Liver (tissue), 9 donors: ENCODE measurements around the gene DDX17. TPM values are rescaled to one million over a fixed set of nuclear protein-coding genes. Genes with fewer than 3 reads are reported as not detected.

Source experiments
- DNase-seq: peaks from one replicate; pipeline ENCODE4 v3.0.0-alpha.2; 2017; ENCODE audit warnings: low spot score
- H3K27ac ChIP-seq, 2 donors: one replicate each; pipeline ENCODE4 v1.7.0; 2013; ENCODE audit warnings: inconsistent platforms in 2 of 2, low read length in 2 of 2, control low read depth in 1 of 2, low read depth in 1 of 2, mild to moderate bottlenecking in 1 of 2
- H3K27me3 ChIP-seq, 4 donors: one replicate each; pipeline versions ENCODE4 v1.6.1 to v1.7.0; 2013; ENCODE audit warnings: low read length in 3 of 4, inconsistent platforms in 1 of 4, mild to moderate bottlenecking in 1 of 4, moderate library complexity in 1 of 4; ENCODE audit not compliant: control insufficient read depth in 4 of 4, insufficient read depth in 4 of 4
- H3K36me3 ChIP-seq, 4 donors: one replicate each; pipeline versions ENCODE4 v1.6.1 to v1.7.0; 2013; ENCODE audit warnings: low read length in 3 of 4, mild to moderate bottlenecking in 3 of 4, low read depth in 1 of 4, moderate library complexity in 1 of 4; ENCODE audit not compliant: control insufficient read depth in 4 of 4, insufficient read depth in 3 of 4
- H3K4me1 ChIP-seq, 4 donors: one replicate each; pipeline versions ENCODE4 v1.6.1 to v1.7.0; 2013; ENCODE audit warnings: low read length in 3 of 4, mild to moderate bottlenecking in 3 of 4, moderate library complexity in 1 of 4; ENCODE audit not compliant: control insufficient read depth in 4 of 4, insufficient read depth in 4 of 4
- H3K4me3 ChIP-seq, 3 donors: one replicate each; pipeline versions ENCODE4 v1.6.1 to v1.7.0; 2013; ENCODE audit warnings: low read length in 3 of 3, control low read depth in 1 of 3, low read depth in 1 of 3, mild to moderate bottlenecking in 1 of 3
- H3K9ac ChIP-seq, 2 donors: one replicate each; pipeline ENCODE4 v1.7.0; 2013; ENCODE audit warnings: low read length in 2 of 2, mild to moderate bottlenecking in 2 of 2, moderate library complexity in 2 of 2, control low read depth in 1 of 2, low read depth in 1 of 2
- H3K9me3 ChIP-seq, 4 donors: one replicate each; pipeline versions ENCODE4 v1.6.1 to v1.7.0; 2013; ENCODE audit warnings: low read length in 3 of 4; ENCODE audit not compliant: control insufficient read depth in 4 of 4
- EGR1 ChIP-seq, 2 donors: IDR thresholded peaks; 2 replicates each; pipeline ENCODE4 v1.6.1; 2016 to 2018; ENCODE audit warnings: antibody characterized with exemption in 2 of 2, low read depth in 2 of 2
- FOXA1 ChIP-seq: IDR thresholded peaks from 2 replicates; pipeline ENCODE4 v1.6.1; 2016; ENCODE audit warnings: antibody characterized with exemption
- FOXA2 ChIP-seq: IDR thresholded peaks from 2 replicates; pipeline ENCODE4 v1.6.1; 2016; ENCODE audit warnings: antibody characterized with exemption
- GABPA ChIP-seq, 2 donors: IDR thresholded peaks in 1 of 2; conservative IDR thresholded peaks in 1 of 2; 2 replicates each; pipeline ENCODE4 v1.6.1; 2016; ENCODE audit warnings: antibody characterized with exemption in 2 of 2, mild to moderate bottlenecking in 1 of 2, moderate library complexity in 1 of 2
- HNF4A ChIP-seq, 2 donors: conservative IDR thresholded peaks; 2 replicates each; pipeline ENCODE4 v1.6.1; 2016; ENCODE audit warnings: antibody characterized with exemption in 2 of 2, mild to moderate bottlenecking in 2 of 2
- HNF4G ChIP-seq: IDR thresholded peaks from 2 replicates; pipeline ENCODE4 v1.6.1; 2016; ENCODE audit warnings: antibody characterized with exemption
- JUND ChIP-seq, 2 donors: IDR thresholded peaks; 2 replicates each; pipeline ENCODE4 v1.6.1; 2016; ENCODE audit warnings: antibody characterized with exemption in 2 of 2
- NR2F2 ChIP-seq: IDR thresholded peaks from 2 replicates; pipeline ENCODE4 v1.6.1; 2016; ENCODE audit warnings: antibody characterized with exemption
- RAD21 ChIP-seq, 2 donors: IDR thresholded peaks; 2 replicates each; pipeline ENCODE4 v1.6.1; 2016; ENCODE audit warnings: antibody characterized with exemption in 2 of 2, mild to moderate bottlenecking in 2 of 2
- RXRA ChIP-seq, 2 donors: IDR thresholded peaks; 2 replicates each; pipeline ENCODE4 v1.6.1; 2017 to 2018; ENCODE audit warnings: antibody characterized with exemption in 2 of 2, mild to moderate bottlenecking in 1 of 2
- SP1 ChIP-seq: IDR thresholded peaks from 2 replicates; pipeline ENCODE4 v1.6.1; 2018; ENCODE audit warnings: antibody characterized with exemption, mild to moderate bottlenecking
- TAF1 ChIP-seq: conservative IDR thresholded peaks from 2 replicates; pipeline ENCODE4 v1.6.1; 2016; ENCODE audit warnings: antibody characterized with exemption, mild to moderate bottlenecking
- YY1 ChIP-seq: IDR thresholded peaks from 2 replicates; pipeline ENCODE4 v1.6.1; 2016; ENCODE audit warnings: antibody characterized with exemption, mild to moderate bottlenecking
- WGBS: extraction: QIAGEN DNeasy Blood & Tissue Kit; methylation state at CpG from one replicate; pipeline ENCODE4 v1.1.7; 2013; 5-methylcytosine and 5-hydroxymethylcytosine counted together
- polyA plus RNA-seq, 2 donors: library from polyadenylated mRNA; stranded (reverse) in 1 of 2; unstranded in 1 of 2; fragments of 200-250 nt in 1 of 2; fragments of >200 nt in 1 of 2; fragmentation: Nextera tagmentation in 1 of 2; extraction: Ambion mirVana in 1 of 2; gene quantifications; one replicate each; pipeline versions ENCODE4 v1.2.1 to v1.2.3, GENCODE V29; 2013 to 2015
- total RNA-seq, 2 donors: library from RNA; depleted of rRNA; stranded (reverse); fragments of >200 nt; gene quantifications; one replicate each; pipeline ENCODE4 v1.2.3, GENCODE V29; 2014
- TF ChIP-seq, protein P1 (sequence below): IDR thresholded peaks from 2 replicates; pipeline ENCODE4 v1.6.1; 2016; ENCODE audit warnings: antibody characterized with exemption
- TF ChIP-seq, protein P2 (sequence below): fragments of 150-350 bp; IDR thresholded peaks from 2 replicates; pipeline ENCODE4 v1.5.1; 2017; ENCODE audit warnings: improper control_type of control experiment, low read depth, low read length; ENCODE audit not compliant: missing input control
- TF ChIP-seq, protein P3 (sequence below): IDR thresholded peaks from 2 replicates; pipeline ENCODE4 v1.6.1; 2016; ENCODE audit warnings: antibody characterized with exemption, mild to moderate bottlenecking
- TF ChIP-seq, protein P4 (sequence below): IDR thresholded peaks from 2 replicates; pipeline ENCODE4 v1.6.1; 2016; ENCODE audit warnings: antibody characterized with exemption
- TF ChIP-seq, protein P5 (sequence below): IDR thresholded peaks from 2 replicates; pipeline ENCODE4 v1.6.1; 2016; ENCODE audit warnings: antibody characterized with exemption
- donor health status: healthy.
- donor health status: healthy.
- donor health status: healthy.
- donor health status: healthy.
- donor health status: healthy.

DDX17 gene
- total and polyA plus RNA-seq, 4 donors = 46.3 to 451 (median 173) TPM

DNA sequence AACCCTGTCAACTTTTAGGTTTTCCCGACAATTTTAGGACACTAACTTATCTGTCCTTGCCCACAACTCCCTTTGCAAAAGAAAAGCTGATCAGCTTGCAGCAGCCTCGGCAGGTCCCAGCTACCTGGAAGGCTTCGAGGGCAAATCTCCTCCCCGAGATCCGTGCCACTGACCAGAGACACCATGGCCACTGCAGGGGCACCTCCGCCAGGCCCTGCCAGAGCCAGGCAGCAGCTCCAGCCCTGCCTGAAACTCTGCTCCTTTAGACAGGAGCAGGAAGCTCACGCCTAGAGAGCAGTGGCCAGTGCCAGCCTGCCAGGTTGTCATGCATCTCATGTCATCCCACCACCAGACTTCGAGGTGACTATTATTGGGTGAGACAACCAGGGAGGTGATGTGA, 72.2 kb downstream of the DDX17 start:
- Histone ChIP-seq H3K36me3 (no peaks in the 10 kb centered on the region), H3K9ac (no peak overlapping the region), H3K27me3 (no peaks in the 10 kb centered on the region), H3K4me3 (no peak overlapping the region), H3K4me1 (no peaks in the 10 kb centered on the region), H3K27ac (no peak overlapping the region), H3K9me3 (no peaks in the 10 kb centered on the region)
- 77% methylated on average over 8 of the region's 8 CpGs for WGBS
- TF ChIP-seq, protein P1, sequence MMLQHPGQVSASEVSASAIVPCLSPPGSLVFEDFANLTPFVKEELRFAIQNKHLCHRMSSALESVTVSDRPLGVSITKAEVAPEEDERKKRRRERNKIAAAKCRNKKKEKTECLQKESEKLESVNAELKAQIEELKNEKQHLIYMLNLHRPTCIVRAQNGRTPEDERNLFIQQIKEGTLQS = no peak
- TF ChIP-seq FOXA2 (no peak), HNF4G (no peak), NR2F2 (no peak), SP1 (no peak), RAD21 (IDR thresholded peaks at IDR 0.05) (no peak), YY1 (no peak), GABPA (IDR thresholded peaks at IDR 0.05 in 1 of 2, conservative IDR thresholded peaks at IDR 0.05 in 1 of 2) (no peak), JUND (IDR thresholded peaks at IDR 0.05) (no peak), HNF4A (conservative IDR thresholded peaks at IDR 0.05) (no peak), EGR1 (IDR thresholded peaks at IDR 0.05; ENCODE audit: low read depth in 2 of 2) (no peak), FOXA1 (no peak), RXRA (IDR thresholded peaks at IDR 0.05) (no peak), TAF1 (no peak)
- TF ChIP-seq, protein P2, sequence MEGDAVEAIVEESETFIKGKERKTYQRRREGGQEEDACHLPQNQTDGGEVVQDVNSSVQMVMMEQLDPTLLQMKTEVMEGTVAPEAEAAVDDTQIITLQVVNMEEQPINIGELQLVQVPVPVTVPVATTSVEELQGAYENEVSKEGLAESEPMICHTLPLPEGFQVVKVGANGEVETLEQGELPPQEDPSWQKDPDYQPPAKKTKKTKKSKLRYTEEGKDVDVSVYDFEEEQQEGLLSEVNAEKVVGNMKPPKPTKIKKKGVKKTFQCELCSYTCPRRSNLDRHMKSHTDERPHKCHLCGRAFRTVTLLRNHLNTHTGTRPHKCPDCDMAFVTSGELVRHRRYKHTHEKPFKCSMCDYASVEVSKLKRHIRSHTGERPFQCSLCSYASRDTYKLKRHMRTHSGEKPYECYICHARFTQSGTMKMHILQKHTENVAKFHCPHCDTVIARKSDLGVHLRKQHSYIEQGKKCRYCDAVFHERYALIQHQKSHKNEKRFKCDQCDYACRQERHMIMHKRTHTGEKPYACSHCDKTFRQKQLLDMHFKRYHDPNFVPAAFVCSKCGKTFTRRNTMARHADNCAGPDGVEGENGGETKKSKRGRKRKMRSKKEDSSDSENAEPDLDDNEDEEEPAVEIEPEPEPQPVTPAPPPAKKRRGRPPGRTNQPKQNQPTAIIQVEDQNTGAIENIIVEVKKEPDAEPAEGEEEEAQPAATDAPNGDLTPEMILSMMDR = no peak
- TF ChIP-seq, protein P3, sequence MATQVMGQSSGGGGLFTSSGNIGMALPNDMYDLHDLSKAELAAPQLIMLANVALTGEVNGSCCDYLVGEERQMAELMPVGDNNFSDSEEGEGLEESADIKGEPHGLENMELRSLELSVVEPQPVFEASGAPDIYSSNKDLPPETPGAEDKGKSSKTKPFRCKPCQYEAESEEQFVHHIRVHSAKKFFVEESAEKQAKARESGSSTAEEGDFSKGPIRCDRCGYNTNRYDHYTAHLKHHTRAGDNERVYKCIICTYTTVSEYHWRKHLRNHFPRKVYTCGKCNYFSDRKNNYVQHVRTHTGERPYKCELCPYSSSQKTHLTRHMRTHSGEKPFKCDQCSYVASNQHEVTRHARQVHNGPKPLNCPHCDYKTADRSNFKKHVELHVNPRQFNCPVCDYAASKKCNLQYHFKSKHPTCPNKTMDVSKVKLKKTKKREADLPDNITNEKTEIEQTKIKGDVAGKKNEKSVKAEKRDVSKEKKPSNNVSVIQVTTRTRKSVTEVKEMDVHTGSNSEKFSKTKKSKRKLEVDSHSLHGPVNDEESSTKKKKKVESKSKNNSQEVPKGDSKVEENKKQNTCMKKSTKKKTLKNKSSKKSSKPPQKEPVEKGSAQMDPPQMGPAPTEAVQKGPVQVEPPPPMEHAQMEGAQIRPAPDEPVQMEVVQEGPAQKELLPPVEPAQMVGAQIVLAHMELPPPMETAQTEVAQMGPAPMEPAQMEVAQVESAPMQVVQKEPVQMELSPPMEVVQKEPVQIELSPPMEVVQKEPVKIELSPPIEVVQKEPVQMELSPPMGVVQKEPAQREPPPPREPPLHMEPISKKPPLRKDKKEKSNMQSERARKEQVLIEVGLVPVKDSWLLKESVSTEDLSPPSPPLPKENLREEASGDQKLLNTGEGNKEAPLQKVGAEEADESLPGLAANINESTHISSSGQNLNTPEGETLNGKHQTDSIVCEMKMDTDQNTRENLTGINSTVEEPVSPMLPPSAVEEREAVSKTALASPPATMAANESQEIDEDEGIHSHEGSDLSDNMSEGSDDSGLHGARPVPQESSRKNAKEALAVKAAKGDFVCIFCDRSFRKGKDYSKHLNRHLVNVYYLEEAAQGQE = no peak
- TF ChIP-seq, protein P4, sequence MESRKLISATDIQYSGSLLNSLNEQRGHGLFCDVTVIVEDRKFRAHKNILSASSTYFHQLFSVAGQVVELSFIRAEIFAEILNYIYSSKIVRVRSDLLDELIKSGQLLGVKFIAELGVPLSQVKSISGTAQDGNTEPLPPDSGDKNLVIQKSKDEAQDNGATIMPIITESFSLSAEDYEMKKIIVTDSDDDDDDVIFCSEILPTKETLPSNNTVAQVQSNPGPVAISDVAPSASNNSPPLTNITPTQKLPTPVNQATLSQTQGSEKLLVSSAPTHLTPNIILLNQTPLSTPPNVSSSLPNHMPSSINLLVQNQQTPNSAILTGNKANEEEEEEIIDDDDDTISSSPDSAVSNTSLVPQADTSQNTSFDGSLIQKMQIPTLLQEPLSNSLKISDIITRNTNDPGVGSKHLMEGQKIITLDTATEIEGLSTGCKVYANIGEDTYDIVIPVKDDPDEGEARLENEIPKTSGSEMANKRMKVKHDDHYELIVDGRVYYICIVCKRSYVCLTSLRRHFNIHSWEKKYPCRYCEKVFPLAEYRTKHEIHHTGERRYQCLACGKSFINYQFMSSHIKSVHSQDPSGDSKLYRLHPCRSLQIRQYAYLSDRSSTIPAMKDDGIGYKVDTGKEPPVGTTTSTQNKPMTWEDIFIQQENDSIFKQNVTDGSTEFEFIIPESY = no peak
- TF ChIP-seq, protein P5, sequence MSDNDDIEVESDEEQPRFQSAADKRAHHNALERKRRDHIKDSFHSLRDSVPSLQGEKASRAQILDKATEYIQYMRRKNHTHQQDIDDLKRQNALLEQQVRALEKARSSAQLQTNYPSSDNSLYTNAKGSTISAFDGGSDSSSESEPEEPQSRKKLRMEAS = no peak
- no peak for DNase-seq

Other genes starting within 250 kb of the DDX17 start
- gene TMEM184B, start 233.3 kb downstream of the DDX17 start, total RNA-seq = 10 to 100 TPM in 1 of 2 donors, 1 to 10 TPM in 1; 9.1 to 12.6 TPM
- gene TMEM184B, start 233.3 kb downstream of the DDX17 start, polyA plus RNA-seq = 10 to 100 TPM in 1 of 2 donors, 1 to 10 TPM in 1; 7.5 to 10.8 TPM
- 10 to 100 TPM; 11.4 to 27.4 TPM for gene CSNK1E, start 188.9 kb downstream of the DDX17 start, total RNA-seq
- gene CSNK1E, start 188.9 kb downstream of the DDX17 start, polyA plus RNA-seq = 10 to 100 TPM in 1 of 2 donors, 1 to 10 TPM in 1; 8.4 to 16.0 TPM
- under 1 TPM in 1 of 2 donors, not detected in 1; 0.05 TPM for gene KCNJ4, start 51.1 kb downstream of the DDX17 start, total RNA-seq
- gene KCNJ4, start 51.1 kb downstream of the DDX17 start, polyA plus RNA-seq = not detected
- 10 to 100 TPM in 1 of 2 donors, 1 to 10 TPM in 1; 8.1 to 12.8 TPM for gene KDELR3, start 38.2 kb downstream of the DDX17 start, total RNA-seq
- gene KDELR3, start 38.2 kb downstream of the DDX17 start, polyA plus RNA-seq = 10 to 100 TPM in 1 of 2 donors, 1 to 10 TPM in 1; 3.5 to 10.9 TPM
- gene DMC1, start 63.9 kb upstream of the DDX17 start, total RNA-seq = 1 to 10 TPM in 1 of 2 donors, under 1 TPM in 1; 0.25 to 6.8 TPM
- 1 to 10 TPM in 1 of 2 donors, not detected in 1; 1.1 TPM for gene DMC1, start 63.9 kb upstream of the DDX17 start, polyA plus RNA-seq
- under 1 TPM; 0.05 to 0.42 TPM for gene FAM227A, start 150.1 kb upstream of the DDX17 start, total RNA-seq
- under 1 TPM; 0.01 to 0.03 TPM for gene FAM227A, start 150.1 kb upstream of the DDX17 start, polyA plus RNA-seq
- 1 to 10 TPM; 6.3 to 8.6 TPM for gene CBY1, start 150.3 kb upstream of the DDX17 start, total RNA-seq
- gene CBY1, start 150.3 kb upstream of the DDX17 start, polyA plus RNA-seq = 10 to 100 TPM in 1 of 2 donors, 1 to 10 TPM in 1; 9.3 to 14.9 TPM
- 10 to 100 TPM; 20.2 to 20.8 TPM for gene TOMM22, start 175.6 kb upstream of the DDX17 start, total RNA-seq
- 10 to 100 TPM; 21.9 to 44.3 TPM for gene TOMM22, start 175.6 kb upstream of the DDX17 start, polyA plus RNA-seq
- 10 to 100 TPM; 15.6 to 20.6 TPM for gene JOSD1, start 194.6 kb upstream of the DDX17 start, total RNA-seq
- 10 to 100 TPM in 1 of 2 donors, 1 to 10 TPM in 1; 3.4 to 13.8 TPM for gene JOSD1, start 194.6 kb upstream of the DDX17 start, polyA plus RNA-seq
- gene GTPBP1, start 199.6 kb upstream of the DDX17 start, total RNA-seq = 10 to 100 TPM; 24.3 to 56.3 TPM
- 1 to 10 TPM; 5.3 to 7.8 TPM for gene GTPBP1, start 199.6 kb upstream of the DDX17 start, polyA plus RNA-seq
- gene SUN2, start 249.7 kb upstream of the DDX17 start, total RNA-seq = 100 to 1,000 TPM in 1 of 2 donors, 10 to 100 TPM in 1; 53.3 to 170 TPM
- gene SUN2, start 249.7 kb upstream of the DDX17 start, polyA plus RNA-seq = 100 to 1,000 TPM in 1 of 2 donors, 10 to 100 TPM in 1; 13.1 to 110 TPM